HG02678 (cell line): Measurements from ENCODE around the gene SH2D5.
A peak's percentile ranks its signal among the peaks of the same experiment; 100 is the strongest.
"Not testable (repeated sequence)": the region's sequence is repeated elsewhere in the genome, so short reads cannot be mapped to it uniquely, and the experiment has no call there.

Experiments
- ATAC-seq: cut with Tn5 transposase; IDR thresholded peaks from one replicate; pipeline ENCODE4 v1.9.1; 2021; ENCODE audit warnings: mild to moderate bottlenecking, moderate library complexity; ENCODE audit not compliant: unreplicated experiment

Gene SH2D5

GRCh38 chr1:20696397-20697333 lies 35.8 kb downstream of the SH2D5 start:
- ATAC-seq: peak; percentile 71

- ATAC-seq: no peak
Observed at GRCh38 chr1:20695515-20695914, 37.0 kb downstream of the SH2D5 start.

- no peak for ATAC-seq
Observed at GRCh38 chr1:20693623-20694022, 38.9 kb downstream of the SH2D5 start.

- ATAC-seq: no peak
Observed at GRCh38 chr1:20691872-20692271, 40.6 kb downstream of the SH2D5 start.

GRCh38 chr1:20689645-20690056 lies 42.9 kb downstream of the SH2D5 start:
- no peak for ATAC-seq

- ATAC-seq: no peak
Observed at GRCh38 chr1:20686883-20687725, 45.4 kb downstream of the SH2D5 start.

- no peak for ATAC-seq
Observed at GRCh38 chr1:20685741-20686140, 46.8 kb downstream of the SH2D5 start.

- no peak for ATAC-seq
Observed at GRCh38 chr1:20685099-20685662, 47.3 kb downstream of the SH2D5 start.

GRCh38 chr1:20684651-20685050 lies 47.9 kb downstream of the SH2D5 start:
- ATAC-seq: no peak

- no peak for ATAC-seq
Observed at GRCh38 chr1:20684050-20684620, 48.4 kb downstream of the SH2D5 start.

GRCh38 chr1:20683614-20684013 lies 48.9 kb downstream of the SH2D5 start:
- ATAC-seq: no peak

- ATAC-seq: no peak
Observed at GRCh38 chr1:20682571-20683236, 49.8 kb downstream of the SH2D5 start.

GRCh38 chr1:20681999-20682398 lies 50.5 kb downstream of the SH2D5 start:
- ATAC-seq: no peak

GRCh38 chr1:20680269-20680668 lies 52.2 kb downstream of the SH2D5 start:
- ATAC-seq: no peak

- no peak for ATAC-seq
Observed at GRCh38 chr1:20678599-20678998, 53.9 kb downstream of the SH2D5 start.

- ATAC-seq: not testable (repeated sequence)
Observed at GRCh38 chr1:20673626-20674025, 58.9 kb downstream of the SH2D5 start.

- ATAC-seq: no peak
Observed at GRCh38 chr1:20672265-20672632, 60.3 kb downstream of the SH2D5 start.

GRCh38 chr1:20670936-20671335 lies 61.6 kb downstream of the SH2D5 start:
- no peak for ATAC-seq
